ENCODE results near the gene TPX2.

DNA sequence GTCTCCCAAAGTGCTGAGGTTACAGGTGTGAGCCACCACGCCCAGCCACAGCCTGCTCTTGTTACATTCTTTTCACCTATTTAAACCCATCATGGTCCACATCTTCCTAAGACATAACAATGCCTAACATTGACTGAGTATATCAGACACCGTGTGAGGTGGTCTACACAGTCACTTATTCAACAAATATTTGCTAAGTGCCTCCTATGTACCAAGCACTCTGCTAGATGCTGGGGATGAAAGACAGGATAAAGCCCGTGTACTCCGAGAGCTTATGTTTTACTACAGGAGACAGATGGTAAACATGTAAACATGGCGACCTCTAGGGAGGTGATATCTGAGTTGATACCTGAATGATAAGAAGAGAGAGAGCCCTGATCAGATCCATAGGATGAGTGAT is 29.2 kb upstream of the TPX2 start:
- no peak for TF ChIP-seq TAF1 (IDR thresholded peaks at IDR 0.05; ENCODE audit: borderline replicate concordance, low read depth, low read length)
- no peak for TF ChIP-seq RCOR1 (IDR thresholded peaks at IDR 0.05; ENCODE audit: low read length)
- TF ChIP-seq, protein P1, sequence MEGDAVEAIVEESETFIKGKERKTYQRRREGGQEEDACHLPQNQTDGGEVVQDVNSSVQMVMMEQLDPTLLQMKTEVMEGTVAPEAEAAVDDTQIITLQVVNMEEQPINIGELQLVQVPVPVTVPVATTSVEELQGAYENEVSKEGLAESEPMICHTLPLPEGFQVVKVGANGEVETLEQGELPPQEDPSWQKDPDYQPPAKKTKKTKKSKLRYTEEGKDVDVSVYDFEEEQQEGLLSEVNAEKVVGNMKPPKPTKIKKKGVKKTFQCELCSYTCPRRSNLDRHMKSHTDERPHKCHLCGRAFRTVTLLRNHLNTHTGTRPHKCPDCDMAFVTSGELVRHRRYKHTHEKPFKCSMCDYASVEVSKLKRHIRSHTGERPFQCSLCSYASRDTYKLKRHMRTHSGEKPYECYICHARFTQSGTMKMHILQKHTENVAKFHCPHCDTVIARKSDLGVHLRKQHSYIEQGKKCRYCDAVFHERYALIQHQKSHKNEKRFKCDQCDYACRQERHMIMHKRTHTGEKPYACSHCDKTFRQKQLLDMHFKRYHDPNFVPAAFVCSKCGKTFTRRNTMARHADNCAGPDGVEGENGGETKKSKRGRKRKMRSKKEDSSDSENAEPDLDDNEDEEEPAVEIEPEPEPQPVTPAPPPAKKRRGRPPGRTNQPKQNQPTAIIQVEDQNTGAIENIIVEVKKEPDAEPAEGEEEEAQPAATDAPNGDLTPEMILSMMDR (IDR thresholded peaks at IDR 0.05) = no peak
- no peak for TF ChIP-seq TCF12 (IDR thresholded peaks at IDR 0.05)
- TF ChIP-seq, protein P2, sequence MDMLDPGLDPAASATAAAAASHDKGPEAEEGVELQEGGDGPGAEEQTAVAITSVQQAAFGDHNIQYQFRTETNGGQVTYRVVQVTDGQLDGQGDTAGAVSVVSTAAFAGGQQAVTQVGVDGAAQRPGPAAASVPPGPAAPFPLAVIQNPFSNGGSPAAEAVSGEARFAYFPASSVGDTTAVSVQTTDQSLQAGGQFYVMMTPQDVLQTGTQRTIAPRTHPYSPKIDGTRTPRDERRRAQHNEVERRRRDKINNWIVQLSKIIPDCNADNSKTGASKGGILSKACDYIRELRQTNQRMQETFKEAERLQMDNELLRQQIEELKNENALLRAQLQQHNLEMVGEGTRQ (IDR thresholded peaks at IDR 0.05; ENCODE audit: borderline replicate concordance, low read depth, low read length) = no peak
- TF ChIP-seq, protein P3, sequence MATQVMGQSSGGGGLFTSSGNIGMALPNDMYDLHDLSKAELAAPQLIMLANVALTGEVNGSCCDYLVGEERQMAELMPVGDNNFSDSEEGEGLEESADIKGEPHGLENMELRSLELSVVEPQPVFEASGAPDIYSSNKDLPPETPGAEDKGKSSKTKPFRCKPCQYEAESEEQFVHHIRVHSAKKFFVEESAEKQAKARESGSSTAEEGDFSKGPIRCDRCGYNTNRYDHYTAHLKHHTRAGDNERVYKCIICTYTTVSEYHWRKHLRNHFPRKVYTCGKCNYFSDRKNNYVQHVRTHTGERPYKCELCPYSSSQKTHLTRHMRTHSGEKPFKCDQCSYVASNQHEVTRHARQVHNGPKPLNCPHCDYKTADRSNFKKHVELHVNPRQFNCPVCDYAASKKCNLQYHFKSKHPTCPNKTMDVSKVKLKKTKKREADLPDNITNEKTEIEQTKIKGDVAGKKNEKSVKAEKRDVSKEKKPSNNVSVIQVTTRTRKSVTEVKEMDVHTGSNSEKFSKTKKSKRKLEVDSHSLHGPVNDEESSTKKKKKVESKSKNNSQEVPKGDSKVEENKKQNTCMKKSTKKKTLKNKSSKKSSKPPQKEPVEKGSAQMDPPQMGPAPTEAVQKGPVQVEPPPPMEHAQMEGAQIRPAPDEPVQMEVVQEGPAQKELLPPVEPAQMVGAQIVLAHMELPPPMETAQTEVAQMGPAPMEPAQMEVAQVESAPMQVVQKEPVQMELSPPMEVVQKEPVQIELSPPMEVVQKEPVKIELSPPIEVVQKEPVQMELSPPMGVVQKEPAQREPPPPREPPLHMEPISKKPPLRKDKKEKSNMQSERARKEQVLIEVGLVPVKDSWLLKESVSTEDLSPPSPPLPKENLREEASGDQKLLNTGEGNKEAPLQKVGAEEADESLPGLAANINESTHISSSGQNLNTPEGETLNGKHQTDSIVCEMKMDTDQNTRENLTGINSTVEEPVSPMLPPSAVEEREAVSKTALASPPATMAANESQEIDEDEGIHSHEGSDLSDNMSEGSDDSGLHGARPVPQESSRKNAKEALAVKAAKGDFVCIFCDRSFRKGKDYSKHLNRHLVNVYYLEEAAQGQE (IDR thresholded peaks at IDR 0.05; ENCODE audit: low read depth, low read length) = no peak
- TF ChIP-seq ELF1 (IDR thresholded peaks at IDR 0.05) = no peak
- no peak for TF ChIP-seq RFX5 (IDR thresholded peaks at IDR 0.05; ENCODE audit: low read length)
